Activated T-helper 17 cell treated with anti-CD3 and anti-CD28 coated beads, Interleukin-2, amount 50 U/mL, for 72 hours (primary cell): ENCODE data around the gene CEACAM19. TPM values are rescaled to one million over a fixed set of nuclear protein-coding genes. Genes with fewer than 3 reads are reported as not detected.
"Not testable (repeated sequence)": the region's sequence is repeated elsewhere in the genome, so short reads cannot be mapped to it uniquely, and the experiment has no call there.

ENCODE experiments used
- ATAC-seq: fragments of 150-1000 bp; cut with Tn5 transposase; replicated peaks from 2 replicates; pipeline ENCODE4 v1.10.0; 2021; ENCODE audit warnings: mild to moderate bottlenecking, moderate library complexity
- H3K27ac Mint-ChIP-seq: one replicate; pipeline ENCODE4 v1.8.0; 2022; ENCODE audit warnings: mixed read lengths
- H3K27me3 Mint-ChIP-seq: one replicate; pipeline ENCODE4 v1.8.0; 2022; ENCODE audit warnings: mixed read lengths
- H3K36me3 Mint-ChIP-seq: one replicate; pipeline ENCODE4 v1.8.0; 2022; ENCODE audit warnings: low read depth, mild to moderate bottlenecking, mixed read lengths
- H3K4me1 Mint-ChIP-seq: one replicate; pipeline ENCODE4 v1.8.0; 2022; ENCODE audit warnings: mixed read lengths
- H3K4me3 Mint-ChIP-seq: one replicate; pipeline ENCODE4 v1.8.0; 2022; ENCODE audit warnings: mild to moderate bottlenecking, mixed read lengths
- H3K9me3 Mint-ChIP-seq: one replicate; pipeline ENCODE4 v1.8.0; 2022; ENCODE audit warnings: mixed read lengths
- total RNA-seq, 2 donors: library from RNA; stranded (reverse); gene quantifications; one replicate each; pipeline ENCODE4 v1.2.3, GENCODE V29; 2022

Gene CEACAM19
- total RNA-seq, 2 donors from 2014 or later: 1.1 to 1.6 TPM

DNA sequence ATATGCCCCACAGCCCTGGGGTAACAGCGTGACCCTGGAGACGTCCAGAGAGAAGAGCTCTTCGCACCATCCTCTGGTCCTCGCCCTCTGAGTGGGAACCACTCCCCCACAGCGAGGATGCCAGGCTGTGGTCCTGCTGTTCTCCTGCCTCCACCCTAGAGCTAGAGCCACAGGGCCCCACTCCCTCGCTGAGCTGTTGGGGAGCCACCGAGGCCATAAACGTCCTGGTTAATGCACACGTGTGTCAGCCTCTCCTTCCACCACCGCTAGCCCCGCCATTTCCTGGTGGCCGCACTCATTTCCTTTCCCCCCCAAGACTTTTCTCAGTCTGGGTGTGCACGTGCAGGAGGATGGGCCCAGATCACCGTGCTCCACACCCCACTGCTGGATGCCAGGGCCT lies 39.2 kb downstream of the CEACAM19 start:
- Mint-ChIP-seq H3K27ac (peak overlapping the region; percentile 9), H3K36me3 (no peaks in the 10 kb centered on the region), H3K27me3 (no peaks in the 10 kb centered on the region), H3K4me1 (no peaks in the 10 kb centered on the region), H3K9me3 (peaks cover 9% of the 10 kb centered on the region), H3K4me3 (no peak overlapping the region)
- no peak for ATAC-seq

DNA sequence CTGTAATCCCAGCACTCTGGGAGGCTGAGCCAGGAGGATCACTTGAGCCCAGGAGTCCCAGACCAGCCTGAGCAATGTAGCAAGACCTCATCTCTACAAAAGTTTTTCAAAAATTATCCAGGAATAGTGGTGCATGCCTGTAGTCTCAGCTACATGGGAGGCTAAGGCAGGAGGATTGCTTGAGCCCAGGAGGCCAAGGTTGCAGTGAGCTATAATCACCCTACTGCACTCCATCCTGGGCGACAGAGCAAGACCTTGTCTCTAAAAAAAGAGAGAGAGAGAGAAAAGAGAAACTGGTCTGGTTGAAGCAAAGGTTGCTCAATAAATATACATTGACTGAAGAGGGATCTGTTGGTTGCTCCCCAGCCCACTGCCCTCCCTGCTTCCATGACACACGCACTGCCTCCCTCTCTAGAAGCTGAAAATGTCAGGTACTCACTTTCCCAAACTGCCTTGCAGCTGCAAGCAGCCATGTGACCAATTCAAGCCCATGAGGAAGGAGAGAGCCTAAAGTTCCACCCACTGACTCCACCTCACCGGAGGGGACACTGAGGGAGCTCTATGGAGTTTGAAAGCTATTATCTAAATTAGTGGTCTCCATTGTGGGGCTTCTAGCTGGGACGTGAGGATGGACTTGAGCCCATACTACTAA lies 41.7 kb downstream of the CEACAM19 start:
- no peak for ATAC-seq
- Mint-ChIP-seq H3K4me1 (no peaks in the 10 kb centered on the region), H3K27me3 (no peaks in the 10 kb centered on the region), H3K4me3 (no peak overlapping the region), H3K27ac (no peak overlapping the region), H3K9me3 (peaks cover 12% of the 10 kb centered on the region), H3K36me3 (no peaks in the 10 kb centered on the region)

DNA sequence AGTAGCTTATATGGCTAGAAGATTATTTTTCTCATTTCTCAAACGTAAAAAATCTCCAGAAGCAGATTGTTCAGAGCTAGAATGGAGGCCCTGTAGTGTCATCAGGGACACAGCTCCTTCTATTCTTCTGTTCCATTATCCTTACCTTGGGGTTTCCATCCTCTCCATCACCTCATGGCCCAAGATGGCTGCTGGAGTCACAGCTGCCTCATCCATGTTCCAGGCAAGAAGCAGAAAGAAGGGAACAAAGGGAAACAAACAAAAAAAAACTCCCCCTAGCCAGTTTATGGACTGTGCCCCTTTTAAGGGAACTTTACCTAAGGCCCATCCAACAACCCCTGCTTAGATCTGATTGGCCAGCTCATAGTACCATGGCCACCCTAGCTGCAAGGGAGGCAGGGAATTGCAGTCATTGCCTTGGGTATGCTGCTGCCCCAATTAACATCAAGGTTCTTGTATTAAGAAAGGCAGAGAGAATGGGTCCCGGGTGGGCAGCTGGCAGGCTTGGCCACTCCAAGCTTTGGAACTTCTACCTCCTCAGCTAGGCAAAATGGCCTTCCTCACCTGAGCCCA lies 43.4 kb downstream of the CEACAM19 start:
- Mint-ChIP-seq H3K27ac (no peak overlapping the region), H3K27me3 (no peaks in the 10 kb centered on the region), H3K9me3 (peaks cover 12% of the 10 kb centered on the region), H3K4me1 (no peaks in the 10 kb centered on the region), H3K4me3 (no peak overlapping the region), H3K36me3 (no peaks in the 10 kb centered on the region)
- ATAC-seq: no peak

DNA sequence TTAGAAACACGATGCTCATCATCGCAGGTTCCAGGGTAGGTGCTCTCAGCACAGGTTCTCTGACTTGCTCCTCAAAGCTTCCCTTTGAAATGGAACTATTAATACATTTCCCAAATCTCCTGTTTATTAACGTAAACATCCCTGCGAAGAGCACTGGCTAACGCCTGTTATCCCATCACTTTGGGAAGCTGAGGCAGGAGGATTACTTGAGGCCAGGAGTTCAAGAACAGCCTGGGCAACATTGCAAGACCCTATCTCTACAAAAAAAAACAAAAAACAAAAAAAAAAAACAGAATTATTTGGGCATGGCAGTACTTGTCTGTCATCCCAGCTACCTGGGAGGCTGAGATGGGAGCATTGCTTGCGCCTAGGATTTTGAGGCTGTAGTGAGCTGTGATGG lies 46.3 kb downstream of the CEACAM19 start:
- no peak overlapping the region for H3K27ac Mint-ChIP-seq
- H3K4me3 Mint-ChIP-seq: no peak overlapping the region
- peaks cover 12% of the 10 kb centered on the region for H3K9me3 Mint-ChIP-seq
- no peaks in the 10 kb centered on the region for H3K36me3 Mint-ChIP-seq
- no peaks in the 10 kb centered on the region for H3K4me1 Mint-ChIP-seq
- H3K27me3 Mint-ChIP-seq: no peaks in the 10 kb centered on the region
- no peak for ATAC-seq

DNA sequence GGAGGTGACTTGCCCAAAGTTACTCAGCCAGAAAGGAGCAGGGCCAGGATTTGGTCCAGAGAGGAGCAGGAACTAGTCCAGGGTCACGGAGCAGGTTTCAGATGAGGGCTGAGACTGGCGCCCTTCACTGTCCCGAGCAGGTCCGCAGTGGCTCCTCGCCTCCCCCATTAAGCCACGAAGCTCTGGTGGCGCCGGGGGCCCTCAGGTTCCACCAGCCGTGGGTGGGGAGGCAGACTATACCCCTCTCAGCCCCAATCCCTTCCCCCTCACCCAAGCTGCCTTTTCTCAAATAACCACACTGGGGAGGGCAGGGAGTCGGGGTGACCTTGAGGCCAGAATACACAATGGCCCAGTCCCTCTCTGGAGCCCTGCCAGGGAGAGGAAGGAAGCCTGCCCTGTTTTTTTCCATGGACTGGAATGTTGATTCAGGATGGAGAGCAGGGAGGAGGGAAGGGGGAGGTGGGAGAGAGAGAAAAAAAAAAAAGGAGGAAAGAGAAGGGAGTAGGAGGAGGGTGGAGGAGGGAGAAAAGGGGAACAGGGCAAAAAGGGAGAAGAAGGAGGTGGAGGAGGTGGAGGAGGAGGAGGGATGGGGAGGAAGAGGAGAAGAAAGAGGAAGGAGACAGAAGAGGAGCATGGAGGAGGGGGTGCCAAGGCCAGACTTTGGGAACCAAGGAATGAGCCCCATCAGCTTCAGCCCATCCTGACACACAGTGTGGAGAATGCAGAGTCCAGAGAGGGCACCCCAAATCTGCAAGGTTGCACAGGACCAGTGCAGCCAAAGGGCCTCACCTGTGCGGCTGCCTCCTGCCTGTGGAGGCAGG lies 47.4 kb downstream of the CEACAM19 start:
- ATAC-seq: no peak
- no peak overlapping the region for H3K27ac Mint-ChIP-seq
- H3K4me1 Mint-ChIP-seq: no peaks in the 10 kb centered on the region
- no peaks in the 10 kb centered on the region for H3K27me3 Mint-ChIP-seq
- H3K36me3 Mint-ChIP-seq: no peaks in the 10 kb centered on the region
- peaks cover 12% of the 10 kb centered on the region for H3K9me3 Mint-ChIP-seq
- no peak overlapping the region for H3K4me3 Mint-ChIP-seq

DNA sequence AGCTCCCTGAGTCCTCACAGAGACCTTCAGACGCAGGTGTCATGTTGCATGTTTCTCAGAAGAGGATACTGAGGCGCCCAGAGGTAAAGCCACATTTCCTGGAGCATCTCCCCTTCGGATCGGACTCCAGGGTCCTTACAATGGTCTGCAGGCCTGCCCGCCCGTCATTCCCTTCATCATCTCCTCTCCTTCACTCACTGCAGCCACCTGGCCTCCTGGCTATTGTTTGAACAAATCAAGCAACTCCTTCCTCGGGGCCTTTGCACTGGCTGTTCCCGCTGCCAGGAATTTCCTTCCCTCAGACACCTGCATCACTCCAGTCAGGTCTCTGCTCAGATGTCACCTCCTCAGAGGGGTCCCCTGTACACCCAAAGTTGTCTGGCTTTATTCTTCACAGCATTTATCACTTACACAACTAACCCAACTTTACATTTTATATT lies 48.0 kb downstream of the CEACAM19 start:
- H3K36me3 Mint-ChIP-seq: no peaks in the 10 kb centered on the region
- H3K27me3 Mint-ChIP-seq: no peaks in the 10 kb centered on the region
- H3K4me3 Mint-ChIP-seq: no peak overlapping the region
- H3K9me3 Mint-ChIP-seq: peaks cover 12% of the 10 kb centered on the region
- no peak overlapping the region for H3K27ac Mint-ChIP-seq
- H3K4me1 Mint-ChIP-seq: peaks cover 5% of the 10 kb centered on the region
- no peak for ATAC-seq

DNA sequence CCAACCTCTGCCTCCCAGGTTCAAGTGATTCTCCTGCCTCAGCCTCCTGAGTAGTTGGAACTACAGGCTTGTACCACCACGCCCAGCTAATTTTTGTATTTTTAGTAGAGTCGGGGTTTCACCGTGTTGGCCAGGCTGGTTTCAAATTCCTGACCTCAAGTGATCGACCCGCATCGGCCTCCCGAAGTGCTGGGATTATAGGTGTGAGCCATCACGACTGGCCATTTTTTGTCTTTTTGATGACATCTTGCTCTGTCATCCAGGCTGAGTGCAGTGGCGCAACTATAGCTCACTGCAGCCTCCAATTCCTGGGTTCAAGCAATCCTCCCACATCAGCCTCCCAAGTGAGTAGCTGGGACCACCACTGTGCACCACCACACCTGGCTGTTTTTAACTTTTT lies 49.1 kb downstream of the CEACAM19 start:
- H3K4me1 Mint-ChIP-seq: peaks cover 11% of the 10 kb centered on the region

DNA sequence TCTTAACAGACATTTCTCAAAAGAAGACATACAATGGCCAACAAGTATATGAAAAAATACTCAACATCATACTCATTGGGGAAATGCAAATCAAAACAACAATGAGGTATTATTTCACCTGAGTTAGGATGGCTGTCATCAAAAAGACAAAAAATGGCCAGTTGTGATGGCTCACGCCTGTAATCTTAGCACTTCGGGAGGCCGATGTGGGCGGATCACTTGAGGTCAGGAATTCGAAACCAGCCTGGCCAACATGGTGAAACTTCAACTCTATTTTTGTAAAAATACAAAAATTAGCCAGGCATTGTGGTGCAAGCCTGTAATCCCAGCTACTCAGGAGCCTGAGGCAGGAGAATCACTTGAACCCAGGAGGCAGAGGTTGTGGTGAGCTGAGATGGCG lies 49.7 kb downstream of the CEACAM19 start:
- H3K9me3 Mint-ChIP-seq: no peaks in the 10 kb centered on the region
- H3K4me1 Mint-ChIP-seq: peaks cover 11% of the 10 kb centered on the region

More for the DNA sequence above, 49.1 kb downstream of the CEACAM19 start:
- ATAC-seq, H3K27me3 Mint-ChIP-seq, H3K27ac Mint-ChIP-seq, H3K36me3 Mint-ChIP-seq, H3K9me3 Mint-ChIP-seq, H3K4me3 Mint-ChIP-seq: not testable (repeated sequence)

DNA sequence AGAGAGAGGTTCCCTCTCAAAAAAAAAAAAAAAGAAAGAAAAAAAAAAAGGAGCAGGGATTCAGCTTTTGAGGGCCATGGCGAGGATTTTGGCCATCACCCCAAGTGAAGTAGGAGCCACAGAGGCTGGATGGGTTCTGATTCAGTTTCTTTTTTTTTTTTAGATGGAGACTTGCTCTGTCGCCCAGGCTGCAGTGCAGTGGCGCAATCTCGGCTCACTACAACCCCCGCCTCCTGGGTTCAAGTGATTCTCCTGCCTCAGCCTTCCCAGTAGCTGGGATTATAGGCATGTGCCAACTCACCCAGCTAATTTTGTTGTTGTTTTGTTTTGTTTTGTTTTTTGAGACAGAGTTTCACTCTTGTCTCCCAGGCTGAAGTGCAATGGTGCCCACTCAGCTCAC lies 50.1 kb downstream of the CEACAM19 start:
- not testable (repeated sequence) for H3K27me3 Mint-ChIP-seq, H3K9me3 Mint-ChIP-seq, ATAC-seq, H3K4me3 Mint-ChIP-seq, H3K27ac Mint-ChIP-seq, H3K36me3 Mint-ChIP-seq
- peaks cover 11% of the 10 kb centered on the region for H3K4me1 Mint-ChIP-seq

More for the DNA sequence above, 49.7 kb downstream of the CEACAM19 start:
- Mint-ChIP-seq H3K27ac (no peak overlapping the region), H3K4me3 (no peak overlapping the region), H3K36me3 (no peaks in the 10 kb centered on the region), H3K27me3 (no peaks in the 10 kb centered on the region)
- peak; percentile 45 for ATAC-seq

DNA sequence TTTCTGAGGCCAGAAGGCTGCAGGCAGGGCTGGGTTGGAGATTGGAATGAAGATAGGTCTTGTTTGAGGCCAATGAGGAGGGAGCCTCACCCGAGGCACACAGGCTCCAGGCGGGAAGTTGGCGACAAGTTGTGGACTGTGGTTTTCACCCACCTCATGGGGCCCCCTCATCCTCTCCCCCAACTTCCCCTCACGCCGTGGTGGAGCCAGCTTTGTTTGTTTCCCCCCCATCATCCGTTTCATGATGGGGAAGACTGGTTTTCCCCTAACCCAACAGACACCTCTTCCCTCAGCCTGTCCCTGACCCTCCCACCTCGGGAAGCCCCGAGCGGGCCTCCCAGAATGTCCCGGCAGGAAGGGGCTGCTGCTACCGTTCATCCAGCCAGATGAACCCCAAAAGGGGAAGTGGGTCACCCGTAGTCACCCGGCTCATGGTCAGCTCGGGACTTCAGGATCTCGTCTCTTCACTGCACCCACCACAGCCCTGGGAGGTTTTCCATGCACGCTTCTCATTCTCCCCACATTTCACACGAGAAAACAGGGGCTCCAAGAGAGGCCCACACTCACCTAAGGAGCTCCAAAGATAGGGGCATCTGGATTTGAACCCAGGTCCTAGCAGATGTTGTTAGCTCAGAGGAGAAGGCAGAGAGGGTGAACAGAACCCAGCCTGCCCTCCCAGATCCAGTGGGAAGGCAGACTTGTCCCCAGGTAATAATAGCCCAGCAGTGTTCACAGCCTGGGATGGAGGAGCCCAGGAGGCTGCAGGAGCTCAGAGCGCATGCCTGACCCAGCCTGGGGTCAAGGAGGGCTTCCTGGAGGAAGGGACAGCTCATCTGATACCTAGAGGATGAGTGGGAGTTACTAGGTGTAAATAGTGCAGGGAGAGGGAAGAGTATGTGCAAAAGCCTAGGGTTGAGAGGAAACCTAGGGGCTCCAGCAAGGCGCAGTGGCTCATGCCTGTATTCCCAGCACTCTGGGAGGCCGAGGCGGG lies 51.1 kb downstream of the CEACAM19 start:
- H3K4me3 Mint-ChIP-seq: peak overlapping the region; percentile 11
- ATAC-seq: no peak

DNA sequence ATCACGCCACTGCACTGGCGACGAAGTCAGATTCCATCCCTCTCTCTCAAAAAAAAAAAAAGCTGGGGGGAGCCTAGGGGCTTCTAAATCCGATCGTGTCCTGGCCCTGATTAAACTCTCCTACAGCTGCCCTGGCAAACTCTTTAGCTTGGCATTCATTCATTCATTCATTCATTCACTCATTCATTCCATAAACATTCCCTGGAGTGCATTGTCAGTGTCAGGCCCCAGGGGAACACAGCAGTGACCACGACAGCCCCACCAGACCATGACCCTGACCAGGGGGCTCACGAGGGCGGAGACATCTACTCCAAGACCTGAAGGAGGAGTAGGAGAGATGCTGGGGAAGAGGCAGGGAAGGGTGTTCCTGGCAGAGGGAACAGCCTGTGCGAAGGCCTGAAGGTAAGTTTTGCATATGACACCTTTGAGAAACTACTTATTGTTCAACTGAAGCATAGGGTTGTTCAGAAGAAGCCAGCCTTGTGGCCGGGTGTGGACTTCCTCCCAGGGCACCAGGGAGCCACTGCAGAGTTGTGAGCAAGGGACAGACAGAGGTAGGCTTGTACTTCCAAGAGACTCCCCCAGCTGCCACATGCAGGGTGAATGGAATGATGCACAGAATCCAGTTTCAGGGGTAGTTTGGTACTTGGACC lies 52.1 kb downstream of the CEACAM19 start:
- no peaks in the 10 kb centered on the region for H3K9me3 Mint-ChIP-seq
- H3K27ac Mint-ChIP-seq: no peak overlapping the region
- no peaks in the 10 kb centered on the region for H3K36me3 Mint-ChIP-seq
- H3K4me3 Mint-ChIP-seq: peak overlapping the region; percentile 26
- no peaks in the 10 kb centered on the region for H3K27me3 Mint-ChIP-seq
- peaks cover 17% of the 10 kb centered on the region for H3K4me1 Mint-ChIP-seq
- ATAC-seq: peak; percentile 54

More for the DNA sequence above, 51.1 kb downstream of the CEACAM19 start:
- Mint-ChIP-seq H3K27me3 (no peaks in the 10 kb centered on the region), H3K4me1 (peaks cover 11% of the 10 kb centered on the region), H3K9me3 (no peaks in the 10 kb centered on the region), H3K36me3 (no peaks in the 10 kb centered on the region), H3K27ac (no peak overlapping the region)

DNA sequence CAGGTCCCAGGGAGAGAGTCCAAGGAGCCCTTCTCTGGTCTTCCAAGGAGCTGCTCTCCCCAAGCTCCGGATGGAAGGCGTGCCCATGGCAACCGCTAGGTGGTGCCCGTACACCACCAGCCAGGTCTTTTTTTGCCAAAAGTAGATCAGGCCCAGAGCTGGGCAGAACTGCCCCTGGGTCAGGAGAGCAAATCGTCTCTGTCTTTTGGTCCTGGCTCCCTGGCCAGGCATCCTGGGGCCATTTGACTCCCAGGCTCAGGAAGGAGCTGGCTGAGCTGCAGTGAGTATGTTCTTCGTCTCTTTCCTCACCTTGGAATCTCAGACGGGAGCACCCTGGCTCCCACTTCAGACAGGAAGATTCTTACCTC lies 52.7 kb downstream of the CEACAM19 start:
- ATAC-seq: peak; percentile 91
- Mint-ChIP-seq H3K9me3 (no peaks in the 10 kb centered on the region), H3K4me1 (peaks cover 17% of the 10 kb centered on the region), H3K27ac (no peak overlapping the region), H3K36me3 (no peaks in the 10 kb centered on the region), H3K27me3 (no peaks in the 10 kb centered on the region), H3K4me3 (peak overlapping the region; percentile 26)

DNA sequence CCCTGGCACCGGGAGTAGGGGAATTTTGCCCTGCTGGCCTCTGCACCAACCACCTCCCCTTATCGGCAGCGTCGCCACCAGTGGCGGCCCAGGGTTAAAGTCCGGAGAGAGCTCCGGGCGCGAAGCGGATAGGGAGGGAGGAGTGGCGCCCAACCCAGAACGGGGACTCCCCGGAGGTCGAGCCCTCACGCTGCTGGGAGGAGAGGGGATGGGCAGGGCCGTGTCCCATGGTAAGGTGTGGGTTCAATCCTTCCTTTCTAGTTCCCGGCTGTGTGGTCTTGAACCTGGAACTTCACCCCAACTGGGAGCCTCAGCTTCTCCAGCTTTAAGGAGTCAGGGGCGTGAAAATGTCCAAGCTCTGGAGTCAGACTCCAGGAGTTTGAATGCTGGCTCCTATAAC lies 54.0 kb downstream of the CEACAM19 start:
- Mint-ChIP-seq H3K9me3 (no peaks in the 10 kb centered on the region), H3K4me3 (no peak overlapping the region), H3K27ac (no peak overlapping the region), H3K4me1 (peaks cover 17% of the 10 kb centered on the region), H3K36me3 (no peaks in the 10 kb centered on the region), H3K27me3 (no peaks in the 10 kb centered on the region)
- ATAC-seq: no peak

DNA sequence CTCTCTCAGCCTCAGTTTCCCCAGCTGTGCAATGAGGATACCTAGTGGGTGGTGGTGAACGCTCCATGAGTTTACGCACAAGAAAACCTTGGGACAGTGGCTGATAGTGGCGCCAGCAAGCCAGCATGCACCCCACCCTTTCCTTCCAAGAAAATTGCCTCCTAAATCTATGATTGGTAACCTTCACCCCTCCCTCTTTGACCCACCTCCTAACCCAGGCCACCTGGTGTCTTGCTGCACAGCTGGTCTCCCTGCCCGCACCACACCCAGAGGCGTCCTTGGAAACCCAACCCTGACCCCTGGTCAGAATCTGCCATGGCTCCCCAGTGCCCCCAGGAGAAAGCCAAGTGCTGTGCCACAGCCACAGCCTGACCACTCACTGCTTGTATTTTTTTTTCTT lies 54.4 kb downstream of the CEACAM19 start:
- no peak overlapping the region for H3K27ac Mint-ChIP-seq
- no peak overlapping the region for H3K4me3 Mint-ChIP-seq
- no peaks in the 10 kb centered on the region for H3K27me3 Mint-ChIP-seq
- no peak for ATAC-seq
- no peaks in the 10 kb centered on the region for H3K9me3 Mint-ChIP-seq
- peaks cover 17% of the 10 kb centered on the region for H3K4me1 Mint-ChIP-seq
- no peaks in the 10 kb centered on the region for H3K36me3 Mint-ChIP-seq
